DND-41 (cell line): Measurements from ENCODE around the gene SLC25A3.

Experiments
- CTCF ChIP-seq: IDR thresholded peaks from 2 replicates; pipeline ENCODE4 v1.5.1; 2012; ENCODE audit warnings: borderline replicate concordance, low read length, moderate library complexity, mild to moderate bottlenecking; ENCODE audit not compliant: poor library complexity, severe bottlenecking; ENCODE audit errors: extremely low read depth
- EZH2 ChIP-seq: IDR thresholded peaks from 3 replicates; pipeline ENCODE4 v1.6.1; 2012; ENCODE audit warnings: borderline replicate concordance, low read depth, mild to moderate bottlenecking, moderate library complexity, low read length, inconsistent platforms; ENCODE audit not compliant: severe bottlenecking

- TF ChIP-seq CTCF (no peak), EZH2 (no peak)
Observed at GRCh38 chr12:98582093-98582492, 11.4 kb upstream of the SLC25A3 start.
